ENCODE measurements around the gene ALPG.
A peak's percentile ranks its signal among the peaks of the same experiment; 100 is the strongest.
"Not testable (repeated sequence)": the region's sequence is repeated elsewhere in the genome, so short reads cannot be mapped to it uniquely, and the experiment has no call there.

Gene ALPG

GRCh38 chr2:232377319-232377718 lies 29.3 kb upstream of the ALPG start:
- DNase-seq = no peak

GRCh38 chr2:232377841-232378734 lies 28.6 kb upstream of the ALPG start:
- no peak for DNase-seq

- not testable (repeated sequence) for DNase-seq
Measured at GRCh38 chr2:232378735-232379151, 27.9 kb upstream of the ALPG start, which contains the start of gene ALPP. Gene ALPP (plus strand): TSS chr2:232378751. CDS start chr2:232378803, 52 bp downstream.

- not testable (repeated sequence) for DNase-seq
Measured at GRCh38 chr2:232379610-232380590, 26.7 kb upstream of the ALPG start.

GRCh38 chr2:232381204-232382031 lies 25.2 kb upstream of the ALPG start:
- not testable (repeated sequence) for DNase-seq

- DNase-seq = no peak
Measured at GRCh38 chr2:232382331-232383225, 24.1 kb upstream of the ALPG start.

- no peak for DNase-seq
Measured at GRCh38 chr2:232384466-232384865, 22.2 kb upstream of the ALPG start.

- not testable (repeated sequence) for DNase-seq
Measured at GRCh38 chr2:232385058-232385457, 21.6 kb upstream of the ALPG start.

- no peak for DNase-seq
Measured at GRCh38 chr2:232385660-232386489, 20.8 kb upstream of the ALPG start.

GRCh38 chr2:232386490-232386739 lies 20.2 kb upstream of the ALPG start:
- DNase-seq = no peak

GRCh38 chr2:232386740-232387450 lies 19.7 kb upstream of the ALPG start:
- DNase-seq = peak; percentile 74

- no peak for DNase-seq
Measured at GRCh38 chr2:232387451-232388171, 19.0 kb upstream of the ALPG start.

GRCh38 chr2:232388324-232388891 lies 18.2 kb upstream of the ALPG start:
- peak; percentile 47 for DNase-seq

GRCh38 chr2:232389327-232389726 lies 17.3 kb upstream of the ALPG start:
- DNase-seq = no peak

GRCh38 chr2:232390661-232391060 lies 16.0 kb upstream of the ALPG start:
- DNase-seq = no peak

GRCh38 chr2:232393556-232393955 lies 13.1 kb upstream of the ALPG start:
- DNase-seq = no peak

GRCh38 chr2:232394431-232394830 lies 12.2 kb upstream of the ALPG start:
- DNase-seq = not testable (repeated sequence)

- DNase-seq = no peak
Measured at GRCh38 chr2:232395586-232395985, 11.1 kb upstream of the ALPG start.

All from right kidney (tissue), 1 donor.